Subcutaneous adipose tissue (tissue), 4 donors: ENCODE data around the gene DNM3. TPM values are rescaled to one million over a fixed set of nuclear protein-coding genes. Genes with fewer than 3 reads are reported as not detected.

Source experiments
- CTCF ChIP-seq: fragments of 450-650 bp; IDR thresholded peaks from one replicate; pipeline ENCODE4 v1.5.1; 2016; ENCODE audit warnings: low read depth, mild to moderate bottlenecking, control low read depth, antibody characterized with exemption, moderate library complexity
- total RNA-seq, 4 donors: library from RNA; depleted of rRNA; stranded (reverse); fragments of >200 nt; gene quantifications; one replicate each; pipeline ENCODE4 v1.1.0, GENCODE V29; 2016

Gene DNM3
- total RNA-seq, 4 donors from 2014 or later: 4.1 to 8.8 (median 7.6) TPM

GRCh38 chr1:172449585-172450523 is 608.6 kb downstream of the DNM3 start:
- no peak for TF ChIP-seq CTCF

GRCh38 chr1:172450524-172450885 is 609.2 kb downstream of the DNM3 start:
- no peak for TF ChIP-seq CTCF

- TF ChIP-seq CTCF: no peak
Observed at GRCh38 chr1:172451002-172451443, 609.7 kb downstream of the DNM3 start.

- TF ChIP-seq CTCF: no peak
Observed at GRCh38 chr1:172452536-172453152, 611.3 kb downstream of the DNM3 start.

- TF ChIP-seq CTCF: no peak
Observed at GRCh38 chr1:172453153-172453545, 611.9 kb downstream of the DNM3 start.

- TF ChIP-seq CTCF: no peak
Observed at GRCh38 chr1:172453607-172454006, 612.3 kb downstream of the DNM3 start.

GRCh38 chr1:172455451-172455850 is 614.2 kb downstream of the DNM3 start:
- no peak for TF ChIP-seq CTCF
